ENCODE measurements around the gene CRELD1.

- TF ChIP-seq CTCF (IDR thresholded peaks at IDR 0.05) (no peak), POLR2A (IDR thresholded peaks at IDR 0.05) (no peak)
These were observed 21.2 kb upstream of the CRELD1 start for GRCh38 chr3:9912294-9912935.
